Type B pancreatic cell (in vitro differentiated cells): Measurements from ENCODE around the gene NEURL1B. TPM values are rescaled to one million over a fixed set of nuclear protein-coding genes. Genes with fewer than 3 reads are reported as not detected.

ENCODE experiments used
- DNase-seq: peaks from one replicate; pipeline ENCODE4 v3.0.0; 2021; ENCODE audit warnings: mixed read lengths; ENCODE audit not compliant: unreplicated experiment; ENCODE audit errors: extremely low spot score
- H3K27ac Mint-ChIP-seq: 2 replicates; pipeline ENCODE4 v1.8.0; 2021; ENCODE audit warnings: mild to moderate bottlenecking, mixed read lengths
- H3K27me3 Mint-ChIP-seq: 2 replicates; pipeline ENCODE4 v1.8.0; 2021; ENCODE audit warnings: mixed read lengths
- H3K36me3 Mint-ChIP-seq: 2 replicates; pipeline ENCODE4 v1.8.0; 2021; ENCODE audit warnings: mixed read lengths
- H3K4me1 Mint-ChIP-seq: one replicate; pipeline ENCODE4 v1.8.0; 2021; ENCODE audit warnings: mixed read lengths; ENCODE audit not compliant: unreplicated experiment
- H3K4me3 Mint-ChIP-seq: 2 replicates; pipeline ENCODE4 v1.8.0; 2021; ENCODE audit warnings: mild to moderate bottlenecking, mixed read lengths
- H3K9me3 Mint-ChIP-seq: 2 replicates; pipeline ENCODE4 v1.8.0; 2021; ENCODE audit warnings: mixed read lengths
- total RNA-seq: library from RNA; stranded (reverse); gene quantifications from 2 replicates; pipeline ENCODE4 v1.2.1, GENCODE V29; 2021; ENCODE audit warnings: low replicate concordance
- TF ChIP-seq, protein P1 (sequence below): fragments of 200-600 bp; sonication (generic); conservative IDR thresholded peaks from 2 replicates; pipeline ENCODE4 v1.5.0; 2021; ENCODE audit warnings: antibody characterized with exemption, mild to moderate bottlenecking

The NEURL1B gene
- total RNA-seq, 1 donor from 2014 or later = 7.6 TPM

DNA sequence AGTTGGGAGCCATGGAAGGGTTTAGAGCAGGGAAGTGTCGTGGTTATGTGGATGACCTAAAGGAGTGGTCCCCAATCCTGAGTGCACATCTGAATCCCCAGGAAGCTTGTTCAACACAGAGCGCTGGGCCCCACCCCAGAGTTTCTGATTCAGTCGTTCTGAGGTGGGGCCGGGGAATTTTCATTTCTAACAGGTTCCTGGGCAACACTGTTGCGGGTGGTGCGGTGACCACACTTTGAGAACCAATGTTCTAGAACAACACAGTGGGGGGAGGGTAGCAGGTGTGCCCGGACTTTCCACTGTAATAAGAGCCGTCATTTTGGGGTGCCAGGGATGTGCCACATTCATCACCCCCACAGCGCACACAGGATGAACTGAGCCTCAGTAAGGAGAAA lies 90.6 kb downstream of the NEURL1B start:
- TF ChIP-seq, protein P1, sequence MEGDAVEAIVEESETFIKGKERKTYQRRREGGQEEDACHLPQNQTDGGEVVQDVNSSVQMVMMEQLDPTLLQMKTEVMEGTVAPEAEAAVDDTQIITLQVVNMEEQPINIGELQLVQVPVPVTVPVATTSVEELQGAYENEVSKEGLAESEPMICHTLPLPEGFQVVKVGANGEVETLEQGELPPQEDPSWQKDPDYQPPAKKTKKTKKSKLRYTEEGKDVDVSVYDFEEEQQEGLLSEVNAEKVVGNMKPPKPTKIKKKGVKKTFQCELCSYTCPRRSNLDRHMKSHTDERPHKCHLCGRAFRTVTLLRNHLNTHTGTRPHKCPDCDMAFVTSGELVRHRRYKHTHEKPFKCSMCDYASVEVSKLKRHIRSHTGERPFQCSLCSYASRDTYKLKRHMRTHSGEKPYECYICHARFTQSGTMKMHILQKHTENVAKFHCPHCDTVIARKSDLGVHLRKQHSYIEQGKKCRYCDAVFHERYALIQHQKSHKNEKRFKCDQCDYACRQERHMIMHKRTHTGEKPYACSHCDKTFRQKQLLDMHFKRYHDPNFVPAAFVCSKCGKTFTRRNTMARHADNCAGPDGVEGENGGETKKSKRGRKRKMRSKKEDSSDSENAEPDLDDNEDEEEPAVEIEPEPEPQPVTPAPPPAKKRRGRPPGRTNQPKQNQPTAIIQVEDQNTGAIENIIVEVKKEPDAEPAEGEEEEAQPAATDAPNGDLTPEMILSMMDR = no peak
- DNase-seq = no peak
- peak overlapping the region; percentile 85 for H3K27ac Mint-ChIP-seq
- H3K9me3 Mint-ChIP-seq = no peaks in the 10 kb centered on the region
- H3K27me3 Mint-ChIP-seq = peaks cover 2% of the 10 kb centered on the region
- H3K4me1 Mint-ChIP-seq = peaks cover 22% of the 10 kb centered on the region
- H3K4me3 Mint-ChIP-seq = no peak overlapping the region
- no peaks in the 10 kb centered on the region for H3K36me3 Mint-ChIP-seq

GRCh38 chr5:172732201-172732865 lies 91.3 kb downstream of the NEURL1B start:
- no peak for DNase-seq
- TF ChIP-seq, protein P1 = no peak
- H3K4me1 Mint-ChIP-seq = peaks cover 25% of the 10 kb centered on the region
- H3K27ac Mint-ChIP-seq = peak overlapping the region; percentile 85
- H3K27me3 Mint-ChIP-seq = peaks cover 2% of the 10 kb centered on the region
- H3K4me3 Mint-ChIP-seq = no peak overlapping the region
- H3K36me3 Mint-ChIP-seq = no peaks in the 10 kb centered on the region
- H3K9me3 Mint-ChIP-seq = no peaks in the 10 kb centered on the region

GRCh38 chr5:172733131-172733973 lies 92.3 kb downstream of the NEURL1B start:
- no peaks in the 10 kb centered on the region for H3K9me3 Mint-ChIP-seq
- peak overlapping the region; percentile 36 for H3K4me3 Mint-ChIP-seq
- no peaks in the 10 kb centered on the region for H3K36me3 Mint-ChIP-seq
- H3K27me3 Mint-ChIP-seq = peaks cover 2% of the 10 kb centered on the region
- DNase-seq = no peak
- H3K4me1 Mint-ChIP-seq = peaks cover 25% of the 10 kb centered on the region
- peak overlapping the region; percentile 85 for H3K27ac Mint-ChIP-seq
- TF ChIP-seq, protein P1 = peak; percentile 19

DNA sequence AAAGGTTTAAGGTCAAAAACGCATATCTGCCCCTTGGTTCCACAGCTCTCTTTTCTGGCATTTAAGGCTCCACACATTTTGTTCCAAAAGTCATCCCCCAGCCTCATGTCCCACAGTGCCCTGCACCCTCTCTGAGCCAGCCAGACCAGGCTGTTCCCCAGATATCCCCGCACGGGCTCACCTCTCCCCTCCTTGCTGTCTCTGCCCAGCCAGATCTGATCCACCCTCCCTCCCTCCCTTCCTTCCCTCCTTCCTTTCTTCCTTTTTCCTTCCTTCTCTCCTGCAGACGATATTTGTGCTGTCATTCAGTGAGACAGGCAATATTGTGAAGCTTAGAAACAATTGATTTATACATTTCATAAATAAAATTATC lies 92.9 kb downstream of the NEURL1B start:
- no peaks in the 10 kb centered on the region for H3K9me3 Mint-ChIP-seq
- no peak for DNase-seq
- H3K36me3 Mint-ChIP-seq = no peaks in the 10 kb centered on the region
- peaks cover 25% of the 10 kb centered on the region for H3K4me1 Mint-ChIP-seq
- H3K27me3 Mint-ChIP-seq = peaks cover 2% of the 10 kb centered on the region
- H3K27ac Mint-ChIP-seq = peak overlapping the region; percentile 85
- TF ChIP-seq, protein P1 = no peak
- H3K4me3 Mint-ChIP-seq = peak overlapping the region; percentile 36

- H3K27ac Mint-ChIP-seq = no peak overlapping the region
- H3K9me3 Mint-ChIP-seq = no peaks in the 10 kb centered on the region
Observed at GRCh38 chr5:172735141-172735831, 94.2 kb downstream of the NEURL1B start.

More at GRCh38 chr5:172735141-172735831, 94.2 kb downstream of the NEURL1B start:
- Mint-ChIP-seq H3K27me3 (peaks cover 2% of the 10 kb centered on the region), H3K4me3 (no peak overlapping the region), H3K4me1 (peaks cover 25% of the 10 kb centered on the region), H3K36me3 (no peaks in the 10 kb centered on the region)
- no peak for DNase-seq
- TF ChIP-seq, protein P1 = no peak
